ENCODE data around the gene ACYP2. TPM values are rescaled to one million over a fixed set of nuclear protein-coding genes. Genes with fewer than 3 reads are reported as not detected.
"Not testable (repeated sequence)": the region's sequence is repeated elsewhere in the genome, so short reads cannot be mapped to it uniquely, and the experiment has no call there.

ACYP2 gene
- total RNA-seq, result 10 to 100 TPM in 2 of 4 donors, 1 to 10 TPM in 2; 8.4 to 14.0 (median 9.8) TPM

GRCh38 chr2:54115284-54116137 lies at the start of gene ACYP2:
Gene ACYP2 (plus strand): TSS chr2:54115615.
- Histone ChIP-seq H3K27me3 (no peaks in the 10 kb centered on the region), H3K4me1 (peaks cover 0 to 6% (median 0%) of the 10 kb centered on the region in 4 donors), H3K36me3 (no peaks in the 10 kb centered on the region), H3K4me3 (peak within 1 kb of the TSS; percentile 68 to 90 (median 76)), H3K27ac (peak within 1 kb of the TSS; percentile 93 to 99 (median 96)), H3K9me3 (no peaks in the 10 kb centered on the region)
- TF ChIP-seq POLR2A (IDR thresholded peaks at IDR 0.05) (peak; percentile 37 to 85), CTCF (IDR thresholded peaks at IDR 0.05) (peak in 2 of 6 experiments; percentile 16 to 25)
- peak; percentile 91 to 97 (median 94) for DNase-seq

- no peak for DNase-seq
- H3K4me3 ChIP-seq, result no peak overlapping the region
- no peaks in the 10 kb centered on the region for H3K27me3 ChIP-seq
- H3K36me3 ChIP-seq, result no peaks in the 10 kb centered on the region
- no peaks in the 10 kb centered on the region for H3K4me1 ChIP-seq
- H3K9me3 ChIP-seq, result no peaks in the 10 kb centered on the region
- TF ChIP-seq POLR2A (IDR thresholded peaks at IDR 0.05), result no peak
- TF ChIP-seq CTCF (IDR thresholded peaks at IDR 0.05), result no peak
- no peak overlapping the region for H3K27ac ChIP-seq
Observed at GRCh38 chr2:54065891-54066290, 49.5 kb upstream of the ACYP2 start.

GRCh38 chr2:54067851-54068375 lies 47.5 kb upstream of the ACYP2 start:
- no peaks in the 10 kb centered on the region for H3K27me3 ChIP-seq
- no peaks in the 10 kb centered on the region for H3K36me3 ChIP-seq
- no peaks in the 10 kb centered on the region for H3K4me1 ChIP-seq
- no peak overlapping the region for H3K4me3 ChIP-seq
- DNase-seq, result no peak
- TF ChIP-seq CTCF (IDR thresholded peaks at IDR 0.05) (no peak), POLR2A (IDR thresholded peaks at IDR 0.05) (no peak)
- no peaks in the 10 kb centered on the region for H3K9me3 ChIP-seq
- H3K27ac ChIP-seq, result no peak overlapping the region

GRCh38 chr2:54072483-54072882 lies 42.9 kb upstream of the ACYP2 start:
- not testable (repeated sequence) for H3K36me3 ChIP-seq, H3K4me3 ChIP-seq, H3K27me3 ChIP-seq, H3K27ac ChIP-seq, H3K9me3 ChIP-seq, DNase-seq, H3K4me1 ChIP-seq

GRCh38 chr2:54073796-54074195 lies 41.6 kb upstream of the ACYP2 start:
- TF ChIP-seq POLR2A (IDR thresholded peaks at IDR 0.05) (no peak), CTCF (IDR thresholded peaks at IDR 0.05) (no peak)
- Histone ChIP-seq H3K27me3 (no peaks in the 10 kb centered on the region), H3K9me3 (no peaks in the 10 kb centered on the region), H3K27ac (no peak overlapping the region), H3K36me3 (no peaks in the 10 kb centered on the region), H3K4me1 (no peaks in the 10 kb centered on the region), H3K4me3 (no peak overlapping the region)
- no peak for DNase-seq

- Histone ChIP-seq H3K27ac (no peak overlapping the region), H3K4me3 (no peak overlapping the region), H3K27me3 (no peaks in the 10 kb centered on the region), H3K4me1 (no peaks in the 10 kb centered on the region), H3K9me3 (no peaks in the 10 kb centered on the region), H3K36me3 (no peaks in the 10 kb centered on the region)
- no peak for DNase-seq
- no peak for TF ChIP-seq CTCF (IDR thresholded peaks at IDR 0.05)
- TF ChIP-seq POLR2A (IDR thresholded peaks at IDR 0.05), result no peak
Observed at GRCh38 chr2:54074606-54075341, 40.6 kb upstream of the ACYP2 start.

Measured in Peyer's patch (tissue), 4 donors.